Esophagus squamous epithelium (tissue), 5 donors: Measurements from ENCODE around the gene OR7C1. TPM values are rescaled to one million over a fixed set of nuclear protein-coding genes. Genes with fewer than 3 reads are reported as not detected.

Experiments used
- DNase-seq: peaks from one replicate; lab custom pipeline; 2025; lab: John Stamatoyannopoulos, UW
- H3K27ac ChIP-seq, 4 donors: fragments of 200-600 bp; sonication (generic); one replicate each; pipeline ENCODE4 v1.5.1; 2016 to 2019; ENCODE audit warnings: mild to moderate bottlenecking in 1 of 4
- H3K27me3 ChIP-seq, 4 donors: fragments of 200-600 bp; sonication (generic); 1 replicate in 3 of 4; 2 replicates in 1 of 4; pipeline versions ENCODE4 v1.5.1 to v1.6.0; 2017 to 2021; ENCODE audit warnings: antibody characterized with exemption in 1 of 4
- H3K36me3 ChIP-seq, 3 donors: fragments of 200-600 bp; sonication (generic); one replicate each; pipeline ENCODE4 v1.5.1; 2016 to 2019
- H3K4me1 ChIP-seq, 3 donors: fragments of 200-600 bp; sonication (generic); one replicate each; pipeline ENCODE4 v1.5.1; 2017 to 2019
- H3K4me3 ChIP-seq, 4 donors: fragments of 200-600 bp; sonication (generic); 1 replicate in 3 of 4; 2 replicates in 1 of 4; pipeline ENCODE4 v1.5.1; 2016 to 2019; ENCODE audit warnings: mild to moderate bottlenecking in 2 of 4, moderate library complexity in 1 of 4
- H3K9me3 ChIP-seq, 3 donors: fragments of 200-600 bp; sonication (generic); one replicate each; pipeline ENCODE4 v1.5.1; 2016 to 2019
- POLR2A ChIP-seq, 4 donors: fragments of 450-650 bp; IDR thresholded peaks; one replicate each; pipeline ENCODE4 v1.6.1; 2017; ENCODE audit warnings: antibody characterized with exemption in 4 of 4, mild to moderate bottlenecking in 4 of 4, moderate library complexity in 3 of 4
- WGBS, 2 donors: methylation state at CpG; one replicate each; pipeline ENCODE4 v1.1.5; 2018; 5-methylcytosine and 5-hydroxymethylcytosine counted together
- intact Hi-C: fragments of 100-400 bp; cut with DNase I; formaldehyde crosslinking; loops from one replicate; pipeline ENCODE4 v1.15.0; 2022
- total RNA-seq, 4 donors: library from RNA; depleted of rRNA; stranded (reverse); fragments of >200 nt; gene quantifications; one replicate each; pipeline ENCODE4 v1.1.0, GENCODE V29; 2016
- TF ChIP-seq, protein P1 (sequence below), 6 experiments: fragments of 450-650 bp in 4 of 6; fragments of 200-600 bp in 2 of 6; sonication (generic) in 2 of 6; IDR thresholded peaks; one replicate each; pipeline ENCODE4 v1.5.1; 2016 to 2019; ENCODE audit warnings: antibody characterized with exemption in 6 of 6, mild to moderate bottlenecking in 4 of 6, moderate library complexity in 4 of 6
- donor health status: DM: yes; HTN: yes; CAD: no.

OR7C1 gene
- not detected for total RNA-seq

DNA sequence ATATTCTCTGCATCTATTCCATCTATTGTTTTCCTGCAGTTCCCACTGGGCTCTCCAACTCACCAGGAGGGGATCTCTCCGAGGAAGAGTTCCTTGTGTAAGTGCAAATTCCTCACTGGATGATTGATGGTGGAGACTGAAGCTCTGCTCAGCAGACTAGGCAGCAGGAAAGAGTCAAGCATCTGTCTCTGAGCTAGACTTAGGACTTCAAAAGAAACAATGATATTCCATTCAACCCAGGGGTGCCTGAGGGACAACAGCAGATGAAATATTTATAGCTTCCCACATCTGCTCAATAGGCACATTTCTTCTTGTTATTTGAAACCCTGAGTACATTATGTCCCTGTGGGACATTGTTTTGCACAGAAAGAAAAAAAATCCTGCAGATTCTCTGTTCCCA lies at the start of gene OR7C1, which contains the start of gene OR7A5:
Gene OR7C1, minus strand, starts transcription at position 175 of the 400 bp plus-strand sequence. CDS start 35,049 bp downstream, outside the sequence.
Gene OR7A5, minus strand, starts transcription at position 175 of the 400 bp plus-strand sequence. CDS start 6,944 bp downstream, outside the sequence.
- 17 to 40% methylated on average over 1 of the region's 1 CpG for WGBS, 2 donors
- H3K9me3 ChIP-seq: no peaks in the 10 kb centered on the region
- H3K4me1 ChIP-seq: peaks cover 0 to 17% (median 0%) of the 10 kb centered on the region in 3 donors
- H3K27me3 ChIP-seq: peaks cover 0 to 3% (median 0%) of the 10 kb centered on the region in 4 donors
- H3K4me3 ChIP-seq: no peak within 1 kb of the TSS
- intact Hi-C loops: no loop called here
- TF ChIP-seq, protein P1, sequence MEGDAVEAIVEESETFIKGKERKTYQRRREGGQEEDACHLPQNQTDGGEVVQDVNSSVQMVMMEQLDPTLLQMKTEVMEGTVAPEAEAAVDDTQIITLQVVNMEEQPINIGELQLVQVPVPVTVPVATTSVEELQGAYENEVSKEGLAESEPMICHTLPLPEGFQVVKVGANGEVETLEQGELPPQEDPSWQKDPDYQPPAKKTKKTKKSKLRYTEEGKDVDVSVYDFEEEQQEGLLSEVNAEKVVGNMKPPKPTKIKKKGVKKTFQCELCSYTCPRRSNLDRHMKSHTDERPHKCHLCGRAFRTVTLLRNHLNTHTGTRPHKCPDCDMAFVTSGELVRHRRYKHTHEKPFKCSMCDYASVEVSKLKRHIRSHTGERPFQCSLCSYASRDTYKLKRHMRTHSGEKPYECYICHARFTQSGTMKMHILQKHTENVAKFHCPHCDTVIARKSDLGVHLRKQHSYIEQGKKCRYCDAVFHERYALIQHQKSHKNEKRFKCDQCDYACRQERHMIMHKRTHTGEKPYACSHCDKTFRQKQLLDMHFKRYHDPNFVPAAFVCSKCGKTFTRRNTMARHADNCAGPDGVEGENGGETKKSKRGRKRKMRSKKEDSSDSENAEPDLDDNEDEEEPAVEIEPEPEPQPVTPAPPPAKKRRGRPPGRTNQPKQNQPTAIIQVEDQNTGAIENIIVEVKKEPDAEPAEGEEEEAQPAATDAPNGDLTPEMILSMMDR (IDR thresholded peaks at IDR 0.05): no peak
- TF ChIP-seq POLR2A (IDR thresholded peaks at IDR 0.05): no peak
- no peaks in the 10 kb centered on the region for H3K36me3 ChIP-seq
- no peak for DNase-seq
- peak within 1 kb of the TSS in 2 of 4 donors; percentile 21 to 40 for H3K27ac ChIP-seq

DNA sequence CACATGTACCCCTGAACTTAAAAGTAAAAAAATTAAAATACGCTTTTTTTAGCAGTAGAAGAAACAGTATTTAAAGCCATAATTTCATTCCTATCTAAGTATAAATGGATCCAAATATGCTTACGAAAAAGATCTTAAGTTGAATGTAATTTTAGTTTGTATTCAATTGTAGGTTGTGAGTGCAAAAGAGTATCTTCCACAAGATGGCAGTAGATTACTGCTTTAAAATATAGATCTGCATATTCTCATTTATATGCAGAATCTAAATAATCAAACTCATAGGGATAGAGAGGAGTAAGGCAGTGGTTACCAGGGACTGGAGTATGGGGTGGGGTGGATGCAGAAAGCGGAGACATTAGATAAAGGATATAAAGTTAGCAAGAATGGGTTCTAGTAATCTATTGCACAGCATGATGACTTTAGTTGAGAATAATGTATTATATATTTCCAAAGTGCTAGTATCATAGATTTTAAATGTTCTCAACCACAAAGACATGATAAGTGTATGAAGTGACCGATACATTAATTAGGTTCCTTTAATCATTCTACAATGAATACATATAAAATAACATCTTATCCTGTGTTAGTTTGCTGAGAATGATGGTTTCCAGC lies 36.7 kb upstream of the OR7C1 start:
- no peak for DNase-seq
- Histone ChIP-seq H3K36me3 (no peaks in the 10 kb centered on the region), H3K4me1 (no peaks in the 10 kb centered on the region), H3K9me3 (no peaks in the 10 kb centered on the region), H3K4me3 (no peak overlapping the region), H3K27ac (no peak overlapping the region), H3K27me3 (peaks cover 0 to 29% (median 0%) of the 10 kb centered on the region in 4 donors)
- whole genome bisulfite sequencing, 2 donors: 65 to 71% methylated on average over 4 of the region's 4 CpGs
- intact Hi-C loops: no loop called here
- TF ChIP-seq, protein P1 (IDR thresholded peaks at IDR 0.05): peak in 5 of 6 experiments; percentile 14 to 56 (median 35)
- no peak for TF ChIP-seq POLR2A (IDR thresholded peaks at IDR 0.05)

GRCh38 chr19:14868497-14868896 lies 33.5 kb upstream of the OR7C1 start:
- Histone ChIP-seq H3K4me1 (no peaks in the 10 kb centered on the region), H3K9me3 (no peaks in the 10 kb centered on the region)

GRCh38 chr19:14848822-14849221 lies 13.8 kb upstream of the OR7C1 start, which contains the start of gene OR7A10:
OR7A10 (minus strand) TSS chr19:14848922; CDS start chr19:14841877, 7,045 bp downstream.
- Histone ChIP-seq H3K4me3 (no peak within 1 kb of the TSS), H3K4me1 (no peaks in the 10 kb centered on the region), H3K36me3 (no peaks in the 10 kb centered on the region), H3K27ac (no peak within 1 kb of the TSS), H3K27me3 (peaks cover 0 to 35% (median 0%) of the 10 kb centered on the region in 4 donors), H3K9me3 (no peaks in the 10 kb centered on the region)
- TF ChIP-seq POLR2A (IDR thresholded peaks at IDR 0.05): no peak
- TF ChIP-seq, protein P1 (IDR thresholded peaks at IDR 0.05): no peak
- WGBS, 2 donors: 70 to 76% methylated on average over 5 of the region's 5 CpGs
- no peak for DNase-seq
- intact Hi-C loops: no loop called here

More at GRCh38 chr19:14868497-14868896, 33.5 kb upstream of the OR7C1 start:
- no peak overlapping the region for H3K27ac ChIP-seq
- TF ChIP-seq, protein P1 (IDR thresholded peaks at IDR 0.05): no peak
- TF ChIP-seq POLR2A (IDR thresholded peaks at IDR 0.05): no peak
- 63 to 73% methylated on average over 5 of the region's 5 CpGs for WGBS, 2 donors
- no peak for DNase-seq
- intact Hi-C loops: no loop called here
- H3K27me3 ChIP-seq: peaks cover 0 to 40% (median 0%) of the 10 kb centered on the region in 4 donors
- no peak overlapping the region for H3K4me3 ChIP-seq
- H3K36me3 ChIP-seq: no peaks in the 10 kb centered on the region

GRCh38 chr19:14843578-14843977 lies 8.6 kb upstream of the OR7C1 start:
- DNase-seq: no peak
- TF ChIP-seq, protein P1 (IDR thresholded peaks at IDR 0.05): no peak
- TF ChIP-seq POLR2A (IDR thresholded peaks at IDR 0.05): no peak
- H3K4me3 ChIP-seq: no peak overlapping the region
- peaks cover 0 to 41% (median 0%) of the 10 kb centered on the region in 4 donors for H3K27me3 ChIP-seq
- no peaks in the 10 kb centered on the region for H3K9me3 ChIP-seq
- no peaks in the 10 kb centered on the region for H3K36me3 ChIP-seq
- intact Hi-C loops: no loop called here
- 57 to 62% methylated on average over 6 of the region's 6 CpGs for WGBS, 2 donors
- H3K4me1 ChIP-seq: peaks cover 0 to 4% (median 0%) of the 10 kb centered on the region in 3 donors
- H3K27ac ChIP-seq: no peak overlapping the region
